K562 (cell line): ENCODE results near the gene IQGAP3. TPM values are rescaled to one million over a fixed set of nuclear protein-coding genes. Genes with fewer than 3 reads are reported as not detected.

Source experiments
- ATAC-seq: fragments of 200-7000 bp; cut with Tn5 transposase; 3 replicates; pipeline ENCODE4 v1.9.1; 2020; ENCODE audit warnings: moderate library complexity
- BruUV-seq: library from RNA; stranded (reverse); fragments of 400-500 nt; replicated peaks from 2 replicates; lab custom pipeline; 2021; lab: Mats Ljungman, UMichigan
- CTCF ChIA-PET: fragments of 300-600 bp; formaldehyde crosslinking; extraction: SDS; loops from one replicate; lab custom pipeline; 2021; ENCODE audit warnings: low intra/inter-chr PET ratio; lab: Yijun Ruan, JAX
- POLR2A ChIA-PET: fragments of 300-600, 350-650 bp; sonication (Branson Sonifier 250); formaldehyde crosslinking; extraction: SDS; loops from one replicate; lab custom pipeline; 2021; ENCODE audit warnings: antibody characterized with exemption, inconsistent platforms; lab: Yijun Ruan, JAX
- DNase-seq, 4 experiments: peaks; one replicate each; pipeline versions ENCODE4 v3.0.0 to v3.0.0-alpha.2; 2011 to 2018; ENCODE audit warnings: low spot score in 3 of 4, mixed read lengths in 3 of 4; ENCODE audit errors: extremely low read depth in 1 of 4
- FAIRE-seq: peaks from 2 replicates; lab custom pipeline; 2011; peaks lifted over from hg19 to GRCh38; lab: Jason Lieb, UNC
- H2AFZ ChIP-seq: 2 replicates; pipeline ENCODE4 v1.6.0; 2011; ENCODE audit warnings: low read depth, low read length, control low read depth, inconsistent platforms
- H3K27ac ChIP-seq: fragments of 200-600 bp; 3 replicates; pipeline ENCODE4 v1.8.0; 2011; ENCODE audit warnings: low read depth, mild to moderate bottlenecking, control low read depth, inconsistent platforms, low read length, moderate library complexity, mixed read lengths; ENCODE audit errors: extremely low read depth
- H3K27me3 ChIP-seq, 2 experiments: fragments of 300-600 bp in 1 of 2; 2 replicates in 1 of 2; 3 replicates in 1 of 2; pipeline versions ENCODE4 v1.6.0 to v1.8.0; 2011; ENCODE audit warnings: inconsistent platforms in 2 of 2, low read length in 2 of 2, mild to moderate bottlenecking in 1 of 2, mixed read lengths in 1 of 2, moderate library complexity in 1 of 2; ENCODE audit not compliant: control insufficient read depth in 2 of 2, insufficient read depth in 2 of 2
- H3K36me3 ChIP-seq: fragments of 300-600 bp; 3 replicates; pipeline ENCODE4 v1.8.0; 2011; ENCODE audit warnings: mild to moderate bottlenecking, low read length, inconsistent platforms; ENCODE audit not compliant: control insufficient read depth, insufficient read depth
- H3K4me1 ChIP-seq, 2 experiments: fragments of 200-600 bp in 1 of 2; replicated peaks in 1 of 2; 2 replicates in 1 of 2; 3 replicates in 1 of 2; pipeline versions ENCODE4 v1.5.1 to v1.8.0; 2011; ENCODE audit warnings: inconsistent platforms in 2 of 2, low read length in 2 of 2, mild to moderate bottlenecking in 1 of 2, mixed read lengths in 1 of 2, moderate library complexity in 1 of 2; ENCODE audit not compliant: control insufficient read depth in 2 of 2, insufficient read depth in 2 of 2
- H3K4me2 ChIP-seq: 2 replicates; pipeline ENCODE4 v1.6.1; 2011; ENCODE audit warnings: low read length, control low read depth, inconsistent platforms, mixed read lengths; ENCODE audit not compliant: insufficient read depth
- H3K4me3 ChIP-seq: fragments of 200-600 bp; sonication (generic), shearing (Covaris generic); 2 replicates; pipeline ENCODE4 v1.5.1; 2016; ENCODE audit warnings: control low read depth, inconsistent platforms
- H3K79me2 ChIP-seq: fragments of 200-600 bp; 3 replicates; pipeline ENCODE4 v1.8.0; 2011; ENCODE audit warnings: low read length, inconsistent platforms; ENCODE audit not compliant: control insufficient read depth, insufficient read depth
- H3K9ac ChIP-seq, 2 experiments: 2 replicates each; pipeline versions ENCODE4 v1.6.0 to v1.6.1; 2011; ENCODE audit warnings: low read depth in 2 of 2, low read length in 2 of 2, control low read depth in 1 of 2, inconsistent platforms in 1 of 2, mild to moderate bottlenecking in 1 of 2, mixed read lengths in 1 of 2; ENCODE audit not compliant: insufficient read depth in 1 of 2
- H3K9me1 ChIP-seq: one replicate; pipeline ENCODE4 v1.6.0; 2011; ENCODE audit warnings: inconsistent platforms, mild to moderate bottlenecking, low read length, moderate library complexity; ENCODE audit not compliant: control insufficient read depth, insufficient read depth
- H3K9me3 ChIP-seq: replicated peaks from 2 replicates; pipeline ENCODE4 v1.5.1; 2011; ENCODE audit warnings: low read depth, low read length, inconsistent platforms; ENCODE audit not compliant: control insufficient read depth, insufficient read depth
- H4K20me1 ChIP-seq: replicated peaks from 2 replicates; pipeline ENCODE4 v1.6.1; 2011; ENCODE audit warnings: low read length, inconsistent platforms, mixed read lengths; ENCODE audit not compliant: control insufficient read depth, insufficient read depth
- ARHGAP35 ChIP-seq: fragments of 450-650 bp; IDR thresholded peaks from 2 replicates; pipeline ENCODE4 v1.6.1; 2018; ENCODE audit not compliant: partially characterized antibody
- CBX8 ChIP-seq: fragments of 200-600 bp; sonication (generic); IDR thresholded peaks from 2 replicates; pipeline ENCODE4 v1.6.1; 2012; ENCODE audit warnings: borderline replicate concordance, mixed run types, low read depth, mild to moderate bottlenecking, moderate library complexity, mixed read lengths, low read length, control low read depth, inconsistent platforms; ENCODE audit not compliant: poor library complexity, severe bottlenecking; ENCODE audit errors: extremely low read depth
- KLF6 ChIP-seq: fragments of 250-450 bp; sonication (Bioruptor Pico); IDR thresholded peaks from 2 replicates; pipeline ENCODE4 v1.4.0; 2020; ENCODE audit warnings: mild to moderate bottlenecking, moderate library complexity, borderline replicate concordance
- MYNN ChIP-seq, 2 experiments: sonication (generic); formaldehyde crosslinking in 1 of 2; IDR thresholded peaks; 2 replicates each; pipeline versions ENCODE4 v1.5.0 to v1.6.1; 2016 to 2020; ENCODE audit warnings: antibody characterized with exemption in 1 of 2, missing genetic modification reagents in 1 of 2
- NFIX ChIP-seq: fragments of 250-450 bp; sonication (Bioruptor Pico); IDR thresholded peaks from 2 replicates; pipeline ENCODE4 v1.4.0; 2020; ENCODE audit warnings: low read depth, mild to moderate bottlenecking, moderate library complexity
- NFRKB ChIP-seq: fragments of 450-650 bp; IDR thresholded peaks from 2 replicates; pipeline ENCODE4 v1.6.1; 2016; ENCODE audit warnings: low read depth
- RAD51 ChIP-seq: fragments of 450-650 bp; IDR thresholded peaks from 2 replicates; pipeline ENCODE4 v1.7.1; 2016; ENCODE audit warnings: low read depth, mild to moderate bottlenecking, borderline replicate concordance
- RNF2 ChIP-seq: sonication (generic); IDR thresholded peaks from 2 replicates; pipeline ENCODE4 v1.6.1; 2016
- U2AF1 ChIP-seq: fragments of 200-400 bp; formaldehyde crosslinking; optimal IDR thresholded peaks from 2 replicates; pipeline ENCODE3; 2017; ENCODE audit warnings: mild to moderate bottlenecking, low read depth, low read length, moderate library complexity
- ZNF184 ChIP-seq: sonication (generic); formaldehyde crosslinking; IDR thresholded peaks from 2 replicates; pipeline ENCODE4 v1.5.0; 2020; ENCODE audit warnings: missing genetic modification reagents
- ZNF699 ChIP-seq: fragments of 250-450 bp; sonication (Bioruptor Pico); IDR thresholded peaks from 2 replicates; pipeline ENCODE4 v1.8.0; 2021; ENCODE audit warnings: mild to moderate bottlenecking, moderate library complexity; ENCODE audit not compliant: insufficient replicate concordance
- ZNF778 ChIP-seq: fragments of 450-650 bp; formaldehyde crosslinking; IDR thresholded peaks from 2 replicates; pipeline ENCODE4 v1.4.0; 2020; ENCODE audit warnings: mild to moderate bottlenecking, moderate library complexity
- ZNF785 ChIP-seq: fragments of 250-450 bp; sonication (Bioruptor Pico); IDR thresholded peaks from 2 replicates; pipeline ENCODE4 v1.4.0; 2020; ENCODE audit warnings: mild to moderate bottlenecking
- in situ Hi-C: fragments of 300-500 bp; cut with MboI; formaldehyde crosslinking; loops from 4 replicates; pipeline ENCODE4 v1.15.0; 2018; ENCODE audit warnings: inconsistent platforms, mixed read lengths
- intact Hi-C: fragments of 100-400 bp; cut with micrococcal nuclease; formaldehyde crosslinking; loops from 2 replicates; pipeline ENCODE4 v1.14.2; 2022
- polyA plus RNA-seq, 8 experiments: library from polyadenylated mRNA; depleted of rRNA in 4 of 8; stranded (reverse) in 5 of 8; unstranded in 3 of 8; fragments of >200 nt; fragmentation: Nextera tagmentation in 2 of 8; fragmentation: Illumina TruSeq in 1 of 8; extraction: Ambion mirVana in 2 of 8; extraction: Trizol in 1 of 8; gene quantifications; 2 replicates each; pipeline versions ENCODE4 v1.2.1 to v1.2.3, GENCODE V29; 2011 to 2014; ENCODE audit warnings: inconsistent platforms in 1 of 8, missing spikeins in 1 of 8
- total RNA-seq, 7 experiments: library from RNA; depleted of rRNA in 6 of 7; stranded (reverse); fragments of >200 nt in 6 of 7; fragmentation: Illumina TruSeq in 2 of 7; extraction: Trizol in 2 of 7; gene quantifications; 2 replicates each; pipeline versions ENCODE4 v1.2.1 to v1.2.3, GENCODE V29; 2011 to 2021; ENCODE audit warnings: low replicate concordance in 1 of 7
- TF ChIP-seq, protein P1 (sequence below): sonication (generic); formaldehyde crosslinking; IDR thresholded peaks from 2 replicates; pipeline ENCODE4 v1.8.1; 2023; ENCODE audit warnings: mild to moderate bottlenecking, missing genetic modification reagents
- TF ChIP-seq, protein P2 (sequence below): fragments of 250-450 bp; sonication (Bioruptor Pico); IDR thresholded peaks from 2 replicates; pipeline ENCODE4 v1.6.1; 2021; ENCODE audit warnings: mild to moderate bottlenecking
- TF ChIP-seq, protein P3 (sequence below): fragments of 450-650 bp; conservative IDR thresholded peaks from 2 replicates; pipeline ENCODE4 v1.6.1; 2016; ENCODE audit warnings: missing genetic modification characterization, low read depth, mild to moderate bottlenecking, missing compliant biosample characterization, moderate library complexity
- TF ChIP-seq, protein P4 (sequence below): fragments of 250-450 bp; sonication (Bioruptor Pico); IDR thresholded peaks from 2 replicates; pipeline ENCODE4 v1.5.0; 2021

The IQGAP3 gene
- total and polyA plus RNA-seq, 9 of the 15 experiments (the other 6 are each of a cell fraction or from before 2014, with no cell fraction given) = 1.4 to 16.6 (median 11.9) TPM

DNA sequence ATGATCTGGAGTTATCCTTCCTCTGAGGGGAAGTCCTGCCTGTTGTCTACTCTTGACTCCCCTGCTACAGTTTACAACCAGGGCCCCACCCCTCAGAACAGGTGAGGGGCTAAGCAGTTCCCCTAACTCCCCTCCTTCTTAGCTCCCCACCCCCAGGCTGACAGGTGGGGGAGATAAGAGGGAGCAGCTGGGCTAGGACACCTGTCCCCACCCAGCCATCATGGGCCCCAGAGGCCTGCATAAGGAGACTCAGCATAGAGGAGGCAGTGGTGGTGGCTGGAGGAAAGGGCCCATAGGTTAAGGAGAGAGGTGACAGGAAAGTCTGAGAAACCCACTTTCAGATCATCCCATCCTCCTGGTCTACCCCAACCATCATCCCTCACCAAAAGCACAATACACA lies 78.6 kb downstream of the IQGAP3 start:
- no peaks in the 10 kb centered on the region for H3K27me3 ChIP-seq
- DNase-seq = no peak
- no peak overlapping the region for H2AFZ ChIP-seq
- FAIRE-seq = no peak
- peaks cover 83 to 92% of the 10 kb centered on the region in 2 experiments for H3K4me1 ChIP-seq
- peaks cover 28% of the 10 kb centered on the region for H3K9me1 ChIP-seq
- CTCF ChIA-PET = no interaction called here
- no peaks in the 10 kb centered on the region for H3K9me3 ChIP-seq
- peak overlapping the region in 1 of 2 experiments; percentile 72; a peak in 1 of 4 replicates for H3K9ac ChIP-seq
- TF ChIP-seq KLF6 = no peak
- TF ChIP-seq ZNF785 = no peak
- TF ChIP-seq, protein P1, sequence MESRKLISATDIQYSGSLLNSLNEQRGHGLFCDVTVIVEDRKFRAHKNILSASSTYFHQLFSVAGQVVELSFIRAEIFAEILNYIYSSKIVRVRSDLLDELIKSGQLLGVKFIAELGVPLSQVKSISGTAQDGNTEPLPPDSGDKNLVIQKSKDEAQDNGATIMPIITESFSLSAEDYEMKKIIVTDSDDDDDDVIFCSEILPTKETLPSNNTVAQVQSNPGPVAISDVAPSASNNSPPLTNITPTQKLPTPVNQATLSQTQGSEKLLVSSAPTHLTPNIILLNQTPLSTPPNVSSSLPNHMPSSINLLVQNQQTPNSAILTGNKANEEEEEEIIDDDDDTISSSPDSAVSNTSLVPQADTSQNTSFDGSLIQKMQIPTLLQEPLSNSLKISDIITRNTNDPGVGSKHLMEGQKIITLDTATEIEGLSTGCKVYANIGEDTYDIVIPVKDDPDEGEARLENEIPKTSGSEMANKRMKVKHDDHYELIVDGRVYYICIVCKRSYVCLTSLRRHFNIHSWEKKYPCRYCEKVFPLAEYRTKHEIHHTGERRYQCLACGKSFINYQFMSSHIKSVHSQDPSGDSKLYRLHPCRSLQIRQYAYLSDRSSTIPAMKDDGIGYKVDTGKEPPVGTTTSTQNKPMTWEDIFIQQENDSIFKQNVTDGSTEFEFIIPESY (CRISPR knock-in tag) = no peak
- TF ChIP-seq, protein P2, sequence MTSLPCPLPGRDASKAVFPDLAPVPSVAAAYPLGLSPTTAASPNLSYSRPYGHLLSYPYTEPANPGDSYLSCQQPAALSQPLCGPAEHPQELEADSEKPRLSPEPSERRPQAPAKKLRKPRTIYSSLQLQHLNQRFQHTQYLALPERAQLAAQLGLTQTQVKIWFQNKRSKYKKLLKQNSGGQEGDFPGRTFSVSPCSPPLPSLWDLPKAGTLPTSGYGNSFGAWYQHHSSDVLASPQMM (CRISPR knock-in tag) = no peak
- no peak for TF ChIP-seq MYNN (IDR thresholded peaks at IDR 0.05)
- TF ChIP-seq MYNN (CRISPR knock-in tag; IDR thresholded peaks at IDR 0.05) = no peak
- TF ChIP-seq NFIX = no peak
- TF ChIP-seq, protein P3, sequence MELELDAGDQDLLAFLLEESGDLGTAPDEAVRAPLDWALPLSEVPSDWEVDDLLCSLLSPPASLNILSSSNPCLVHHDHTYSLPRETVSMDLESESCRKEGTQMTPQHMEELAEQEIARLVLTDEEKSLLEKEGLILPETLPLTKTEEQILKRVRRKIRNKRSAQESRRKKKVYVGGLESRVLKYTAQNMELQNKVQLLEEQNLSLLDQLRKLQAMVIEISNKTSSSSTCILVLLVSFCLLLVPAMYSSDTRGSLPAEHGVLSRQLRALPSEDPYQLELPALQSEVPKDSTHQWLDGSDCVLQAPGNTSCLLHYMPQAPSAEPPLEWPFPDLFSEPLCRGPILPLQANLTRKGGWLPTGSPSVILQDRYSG = no peak
- TF ChIP-seq, protein P4, sequence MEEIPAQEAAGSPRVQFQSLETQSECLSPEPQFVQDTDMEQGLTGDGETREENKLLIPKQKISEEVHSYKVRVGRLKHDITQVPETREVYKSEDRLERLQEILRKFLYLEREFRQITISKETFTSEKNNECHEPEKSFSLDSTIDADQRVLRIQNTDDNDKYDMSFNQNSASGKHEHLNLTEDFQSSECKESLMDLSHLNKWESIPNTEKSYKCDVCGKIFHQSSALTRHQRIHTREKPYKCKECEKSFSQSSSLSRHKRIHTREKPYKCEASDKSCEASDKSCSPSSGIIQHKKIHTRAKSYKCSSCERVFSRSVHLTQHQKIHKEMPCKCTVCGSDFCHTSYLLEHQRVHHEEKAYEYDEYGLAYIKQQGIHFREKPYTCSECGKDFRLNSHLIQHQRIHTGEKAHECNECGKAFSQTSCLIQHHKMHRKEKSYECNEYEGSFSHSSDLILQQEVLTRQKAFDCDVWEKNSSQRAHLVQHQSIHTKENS (CRISPR knock-in tag) = no peak
- TF ChIP-seq ZNF184 = no peak
- TF ChIP-seq CBX8 = no peak
- no peak for TF ChIP-seq RAD51
- no peak for TF ChIP-seq NFRKB
- no peak for TF ChIP-seq U2AF1
- TF ChIP-seq ZNF699 (CRISPR knock-in tag) = no peak
- no peak for TF ChIP-seq ARHGAP35
- no peak for TF ChIP-seq ZNF778 (CRISPR knock-in tag)
- TF ChIP-seq RNF2 = no peak
- no peak overlapping the region; the same call in 1 of the 2 replicates for H3K4me2 ChIP-seq
- peaks cover 10% of the 10 kb centered on the region; the same call in 2 of the 3 replicates for H3K36me3 ChIP-seq
- H3K27ac ChIP-seq = no peak overlapping the region
- H3K79me2 ChIP-seq = peaks cover 99% of the 10 kb centered on the region
- intact Hi-C loops = no loop called here
- POLR2A ChIA-PET = interaction anchor here (0.6 kb wide), 2 partner anchors 14 to 106 kb away, joined by 3 read pairs; no protein-coding TSS in a partner anchor
- peaks cover 54% of the 10 kb centered on the region for H4K20me1 ChIP-seq
- in situ Hi-C loops = no loop called here
- no peak for ATAC-seq
- BruUV-seq = no TSS peak
- H3K4me3 ChIP-seq = no peak overlapping the region
